GM08714 (cell line): Measurements from ENCODE around the gene FZD2.

Experiments
- H3K4me3 ChIP-seq: fragments of 200-500 bp; sonication (Bioruptor generic); 2 replicates; pipeline ENCODE4 v1.5.1; 2014; ENCODE audit warnings: mild to moderate bottlenecking, low read length, inconsistent platforms
- ZNF274 ChIP-seq: IDR thresholded peaks from 2 replicates; pipeline ENCODE4 v1.6.1; 2012; ENCODE audit warnings: mild to moderate bottlenecking, low read depth, low read length

Gene FZD2

GRCh38 chr17:44540246-44541084 is 16.8 kb upstream of the FZD2 start:
- no peak overlapping the region for H3K4me3 ChIP-seq
- no peak for TF ChIP-seq ZNF274

- H3K4me3 ChIP-seq = no peak overlapping the region
- no peak for TF ChIP-seq ZNF274
Measured at GRCh38 chr17:44541884-44542581, 15.3 kb upstream of the FZD2 start.

- TF ChIP-seq ZNF274 = no peak
- no peak overlapping the region for H3K4me3 ChIP-seq
Measured at GRCh38 chr17:44543213-44543904, 13.9 kb upstream of the FZD2 start.

GRCh38 chr17:44543905-44544523 is 13.3 kb upstream of the FZD2 start:
- TF ChIP-seq ZNF274 = no peak
- no peak overlapping the region for H3K4me3 ChIP-seq

- no peak for TF ChIP-seq ZNF274
- H3K4me3 ChIP-seq = no peak overlapping the region
Measured at GRCh38 chr17:44546671-44547606, 10.3 kb upstream of the FZD2 start.

- TF ChIP-seq ZNF274 = no peak
- no peak overlapping the region for H3K4me3 ChIP-seq
Measured at GRCh38 chr17:44547625-44548267, 9.5 kb upstream of the FZD2 start.

- no peak for TF ChIP-seq ZNF274
- no peak overlapping the region for H3K4me3 ChIP-seq
Measured at GRCh38 chr17:44548376-44549230, 8.7 kb upstream of the FZD2 start.

- no peak overlapping the region for H3K4me3 ChIP-seq
- TF ChIP-seq ZNF274 = no peak
Measured at GRCh38 chr17:44549686-44550085, 7.6 kb upstream of the FZD2 start.

- TF ChIP-seq ZNF274 = no peak
- H3K4me3 ChIP-seq = no peak overlapping the region
Measured at GRCh38 chr17:44552361-44552760, 4.9 kb upstream of the FZD2 start.

GRCh38 chr17:44555099-44555498 is 2.2 kb upstream of the FZD2 start:
- TF ChIP-seq ZNF274 = no peak
- no peak overlapping the region for H3K4me3 ChIP-seq

GRCh38 chr17:44556166-44556831 is 985 bp upstream of the FZD2 start:
- TF ChIP-seq ZNF274 = no peak
- H3K4me3 ChIP-seq = peak overlapping the region; percentile 76
